K562 (cell line): Measurements from ENCODE around the gene ALDH8A1. TPM values are rescaled to one million over a fixed set of nuclear protein-coding genes. Genes with fewer than 3 reads are reported as not detected.

Experiments
- ATAC-seq: fragments of 200-7000 bp; cut with Tn5 transposase; 3 replicates; pipeline ENCODE4 v1.9.1; 2020; ENCODE audit warnings: moderate library complexity
- BruUV-seq: library from RNA; stranded (reverse); fragments of 400-500 nt; replicated peaks from 2 replicates; lab custom pipeline; 2021; lab: Mats Ljungman, UMichigan
- CTCF ChIA-PET: fragments of 300-600 bp; formaldehyde crosslinking; extraction: SDS; loops from one replicate; lab custom pipeline; 2021; ENCODE audit warnings: low intra/inter-chr PET ratio; lab: Yijun Ruan, JAX
- POLR2A ChIA-PET: fragments of 300-600, 350-650 bp; sonication (Branson Sonifier 250); formaldehyde crosslinking; extraction: SDS; loops from one replicate; lab custom pipeline; 2021; ENCODE audit warnings: antibody characterized with exemption, inconsistent platforms; lab: Yijun Ruan, JAX
- DNase-seq, 4 experiments: peaks; one replicate each; pipeline versions ENCODE4 v3.0.0 to v3.0.0-alpha.2; 2011 to 2018; ENCODE audit warnings: low spot score in 3 of 4, mixed read lengths in 3 of 4; ENCODE audit errors: extremely low read depth in 1 of 4
- FAIRE-seq: peaks from 2 replicates; lab custom pipeline; 2011; peaks lifted over from hg19 to GRCh38; lab: Jason Lieb, UNC
- H2AFZ ChIP-seq: 2 replicates; pipeline ENCODE4 v1.6.0; 2011; ENCODE audit warnings: low read depth, low read length, control low read depth, inconsistent platforms
- H3K27ac ChIP-seq: fragments of 200-600 bp; 3 replicates; pipeline ENCODE4 v1.8.0; 2011; ENCODE audit warnings: low read depth, mild to moderate bottlenecking, control low read depth, inconsistent platforms, low read length, moderate library complexity, mixed read lengths; ENCODE audit errors: extremely low read depth
- H3K27me3 ChIP-seq, 2 experiments: fragments of 300-600 bp in 1 of 2; 2 replicates in 1 of 2; 3 replicates in 1 of 2; pipeline versions ENCODE4 v1.6.0 to v1.8.0; 2011; ENCODE audit warnings: inconsistent platforms in 2 of 2, low read length in 2 of 2, mild to moderate bottlenecking in 1 of 2, mixed read lengths in 1 of 2, moderate library complexity in 1 of 2; ENCODE audit not compliant: control insufficient read depth in 2 of 2, insufficient read depth in 2 of 2
- H3K36me3 ChIP-seq: fragments of 300-600 bp; 3 replicates; pipeline ENCODE4 v1.8.0; 2011; ENCODE audit warnings: mild to moderate bottlenecking, low read length, inconsistent platforms; ENCODE audit not compliant: control insufficient read depth, insufficient read depth
- H3K4me1 ChIP-seq, 2 experiments: fragments of 200-600 bp in 1 of 2; replicated peaks in 1 of 2; 2 replicates in 1 of 2; 3 replicates in 1 of 2; pipeline versions ENCODE4 v1.5.1 to v1.8.0; 2011; ENCODE audit warnings: inconsistent platforms in 2 of 2, low read length in 2 of 2, mild to moderate bottlenecking in 1 of 2, mixed read lengths in 1 of 2, moderate library complexity in 1 of 2; ENCODE audit not compliant: control insufficient read depth in 2 of 2, insufficient read depth in 2 of 2
- H3K4me2 ChIP-seq: 2 replicates; pipeline ENCODE4 v1.6.1; 2011; ENCODE audit warnings: low read length, control low read depth, inconsistent platforms, mixed read lengths; ENCODE audit not compliant: insufficient read depth
- H3K4me3 ChIP-seq: fragments of 200-600 bp; sonication (generic), shearing (Covaris generic); 2 replicates; pipeline ENCODE4 v1.5.1; 2016; ENCODE audit warnings: control low read depth, inconsistent platforms
- H3K79me2 ChIP-seq: fragments of 200-600 bp; 3 replicates; pipeline ENCODE4 v1.8.0; 2011; ENCODE audit warnings: low read length, inconsistent platforms; ENCODE audit not compliant: control insufficient read depth, insufficient read depth
- H3K9ac ChIP-seq, 2 experiments: 2 replicates each; pipeline versions ENCODE4 v1.6.0 to v1.6.1; 2011; ENCODE audit warnings: low read depth in 2 of 2, low read length in 2 of 2, control low read depth in 1 of 2, inconsistent platforms in 1 of 2, mild to moderate bottlenecking in 1 of 2, mixed read lengths in 1 of 2; ENCODE audit not compliant: insufficient read depth in 1 of 2
- H3K9me1 ChIP-seq: one replicate; pipeline ENCODE4 v1.6.0; 2011; ENCODE audit warnings: inconsistent platforms, mild to moderate bottlenecking, low read length, moderate library complexity; ENCODE audit not compliant: control insufficient read depth, insufficient read depth
- H3K9me3 ChIP-seq: replicated peaks from 2 replicates; pipeline ENCODE4 v1.5.1; 2011; ENCODE audit warnings: low read depth, low read length, inconsistent platforms; ENCODE audit not compliant: control insufficient read depth, insufficient read depth
- H4K20me1 ChIP-seq: replicated peaks from 2 replicates; pipeline ENCODE4 v1.6.1; 2011; ENCODE audit warnings: low read length, inconsistent platforms, mixed read lengths; ENCODE audit not compliant: control insufficient read depth, insufficient read depth
- AFF1 ChIP-seq, 2 experiments: fragments of 450-650 bp; IDR thresholded peaks; 2 replicates each; pipeline ENCODE4 v1.6.1; 2018; ENCODE audit warnings: mild to moderate bottlenecking in 2 of 2, low read depth in 1 of 2; ENCODE audit not compliant: partially characterized antibody in 2 of 2
- DMBX1 ChIP-seq: fragments of 250-450 bp; sonication (Bioruptor Pico); IDR thresholded peaks from 2 replicates; pipeline ENCODE4 v1.8.0; 2022; ENCODE audit warnings: inconsistent platforms, mild to moderate bottlenecking, moderate library complexity, borderline replicate concordance
- FOXA1 ChIP-seq: fragments of 450-650 bp; IDR thresholded peaks from 2 replicates; pipeline ENCODE4 v1.6.1; 2016; ENCODE audit warnings: mild to moderate bottlenecking, borderline replicate concordance
- HDAC6 ChIP-seq: IDR thresholded peaks from 2 replicates; pipeline ENCODE4 v1.6.1; 2012; ENCODE audit warnings: low read depth, mild to moderate bottlenecking, control low read depth, inconsistent platforms, low read length, moderate library complexity
- LARP7 ChIP-seq: fragments of 450-650 bp; IDR thresholded peaks from 2 replicates; pipeline ENCODE4 v1.6.1; 2016
- MEF2A ChIP-seq: IDR thresholded peaks from 2 replicates; pipeline ENCODE4 v1.6.1; 2011; ENCODE audit warnings: low read depth, mild to moderate bottlenecking, low read length, moderate library complexity; ENCODE audit not compliant: control insufficient read depth
- SMAD1 ChIP-seq: fragments of 150-350 bp; IDR thresholded peaks from 2 replicates; pipeline ENCODE4 v1.6.1; 2014; ENCODE audit warnings: low read length, low read depth; ENCODE audit not compliant: partially characterized antibody
- SMARCA5 ChIP-seq: fragments of 450-650 bp; IDR thresholded peaks from 2 replicates; pipeline ENCODE4 v1.6.1; 2016
- TFAP4 ChIP-seq: sonication (generic); formaldehyde crosslinking; IDR thresholded peaks from 2 replicates; pipeline ENCODE4 v1.8.0; 2022; ENCODE audit warnings: missing genetic modification reagents, mild to moderate bottlenecking, moderate library complexity, borderline replicate concordance
- THRAP3 ChIP-seq: fragments of 450-650 bp; IDR thresholded peaks from 2 replicates; pipeline ENCODE4 v1.6.1; 2016; ENCODE audit warnings: mild to moderate bottlenecking, inconsistent platforms, borderline replicate concordance
- UBTF ChIP-seq, 2 experiments: IDR thresholded peaks; 2 replicates each; pipeline ENCODE4 v1.6.1; 2012; ENCODE audit warnings: improper control_type of control experiment in 2 of 2, low read depth in 2 of 2, low read length in 2 of 2, borderline replicate concordance in 1 of 2
- ZNF311 ChIP-seq: fragments of 250-450 bp; sonication (Bioruptor Pico); IDR thresholded peaks from 2 replicates; pipeline ENCODE4 v1.4.0; 2020; ENCODE audit warnings: mild to moderate bottlenecking, moderate library complexity
- whole genome bisulfite sequencing: fragments of 100-300 bp; shearing (Covaris generic); methylation state at CpG from one replicate; pipeline ENCODE4 v1.1.6; 2016; ENCODE audit warnings: low coverage, mixed read lengths; ENCODE audit not compliant: insufficient coverage; ENCODE audit errors: missing lambda C conversion rate; 5-methylcytosine and 5-hydroxymethylcytosine counted together
- in situ Hi-C: fragments of 300-500 bp; cut with MboI; formaldehyde crosslinking; loops from 4 replicates; pipeline ENCODE4 v1.15.0; 2018; ENCODE audit warnings: inconsistent platforms, mixed read lengths
- intact Hi-C: fragments of 100-400 bp; cut with micrococcal nuclease; formaldehyde crosslinking; loops from 2 replicates; pipeline ENCODE4 v1.14.2; 2022
- polyA plus RNA-seq, 8 experiments: library from polyadenylated mRNA; depleted of rRNA in 4 of 8; stranded (reverse) in 5 of 8; unstranded in 3 of 8; fragments of >200 nt; fragmentation: Nextera tagmentation in 2 of 8; fragmentation: Illumina TruSeq in 1 of 8; extraction: Ambion mirVana in 2 of 8; extraction: Trizol in 1 of 8; gene quantifications; 2 replicates each; pipeline versions ENCODE4 v1.2.1 to v1.2.3, GENCODE V29; 2011 to 2014; ENCODE audit warnings: inconsistent platforms in 1 of 8, missing spikeins in 1 of 8
- total RNA-seq, 7 experiments: library from RNA; depleted of rRNA in 6 of 7; stranded (reverse); fragments of >200 nt in 6 of 7; fragmentation: Illumina TruSeq in 2 of 7; extraction: Trizol in 2 of 7; gene quantifications; 2 replicates each; pipeline versions ENCODE4 v1.2.1 to v1.2.3, GENCODE V29; 2011 to 2021; ENCODE audit warnings: low replicate concordance in 1 of 7

ALDH8A1 gene
- total and polyA plus RNA-seq, 9 of the 15 experiments (the other 6 are each of a cell fraction or from before 2014, with no cell fraction given) = 0.03 to 0.18 (median 0.04) TPM; not detected in 2

- TF ChIP-seq AFF1 (IDR thresholded peaks at IDR 0.05; ENCODE audit: low read depth in 1 of 2, partially characterized antibody in 2 of 2) = no peak
- TF ChIP-seq, all 486 proteins: peak for 0
Observed at GRCh38 chr6:134932535-134933470, 17.1 kb downstream of the ALDH8A1 start (continued).

GRCh38 chr6:134932098-134932497 lies 17.8 kb downstream of the ALDH8A1 start:
- BruUV-seq = no TSS peak
- no peaks in the 10 kb centered on the region for H3K36me3 ChIP-seq
- intact Hi-C loops = no loop called here
- no peak for TF ChIP-seq HDAC6
- no peak for TF ChIP-seq THRAP3
- no peak for TF ChIP-seq SMARCA5
- TF ChIP-seq UBTF (IDR thresholded peaks at IDR 0.05; ENCODE audit: borderline replicate concordance in 1 of 2, low read depth in 2 of 2, low read length in 2 of 2) = no peak
- TF ChIP-seq TFAP4 = no peak
- TF ChIP-seq LARP7 = no peak
- no peak for TF ChIP-seq MEF2A
- no peak for TF ChIP-seq ZNF311
- no peak for TF ChIP-seq DMBX1 (CRISPR knock-in tag)
- TF ChIP-seq FOXA1 = no peak
- no peak for TF ChIP-seq SMAD1

More at GRCh38 chr6:134932098-134932497, 17.8 kb downstream of the ALDH8A1 start:
- FAIRE-seq (no peak), ATAC-seq (no peak), DNase-seq (no peak)
- no peaks in the 10 kb centered on the region for H3K9me3 ChIP-seq
- ChIA-PET POLR2A (no interaction called here), CTCF (no interaction called here)
- H3K79me2 ChIP-seq = no peaks in the 10 kb centered on the region
- no peak overlapping the region for H3K4me3 ChIP-seq
- 0% methylated on average over 5 of the region's 5 CpGs for WGBS
- H3K4me2 ChIP-seq = no peak overlapping the region
- H3K9ac ChIP-seq = no peak overlapping the region
- H3K27ac ChIP-seq = no peak overlapping the region
- no peak overlapping the region for H2AFZ ChIP-seq
- H3K27me3 ChIP-seq = peaks cover 13 to 25% of the 10 kb centered on the region in 2 experiments
- no peaks in the 10 kb centered on the region for H3K9me1 ChIP-seq
- no peaks in the 10 kb centered on the region for H3K4me1 ChIP-seq
- in situ Hi-C loops = no loop called here
- H4K20me1 ChIP-seq = no peaks in the 10 kb centered on the region
